Neural cell (in vitro differentiated cells): ENCODE results near the gene TULP1. TPM values are rescaled to one million over a fixed set of nuclear protein-coding genes. Genes with fewer than 3 reads are reported as not detected.

Experiments
- H2AFZ ChIP-seq: fragments of 200-600, 300-800 bp; sonication (generic), shearing (Covaris generic); 2 replicates; pipeline ENCODE4 v1.6.0; 2014; ENCODE audit warnings: low read depth, mild to moderate bottlenecking, antibody characterized with exemption, low read length, moderate library complexity
- H3F3A ChIP-seq: fragments of 200-600 bp; shearing (Covaris generic); 2 replicates; pipeline ENCODE4 v1.6.1; 2016; ENCODE audit warnings: mild to moderate bottlenecking, moderate library complexity, mixed read lengths, antibody characterized with exemption, low read length; ENCODE audit not compliant: insufficient read depth, poor library complexity, severe bottlenecking
- H3K27ac ChIP-seq: fragments of 200-600, 300-800 bp; sonication (generic), shearing (Covaris generic); 2 replicates; pipeline ENCODE4 v1.5.1; 2014; ENCODE audit warnings: mild to moderate bottlenecking, low read length, moderate library complexity
- H3K27me3 ChIP-seq: fragments of 300-800, 200-600 bp; sonication (generic), shearing (Covaris generic); 2 replicates; pipeline ENCODE4 v1.6.0; 2014; ENCODE audit warnings: mild to moderate bottlenecking, low read depth, low read length, moderate library complexity; ENCODE audit not compliant: insufficient read depth
- H3K36me3 ChIP-seq: fragments of 300-800, 200-600 bp; sonication (generic), shearing (Covaris generic); 2 replicates; pipeline ENCODE4 v1.5.1; 2014; ENCODE audit warnings: mild to moderate bottlenecking, antibody characterized with exemption, low read length, moderate library complexity; ENCODE audit not compliant: insufficient read depth
- H3K4me2 ChIP-seq: fragments of 300-800, 200-600 bp; sonication (generic), shearing (Covaris generic); 2 replicates; pipeline ENCODE4 v1.6.0; 2014; ENCODE audit warnings: mild to moderate bottlenecking, low read length
- H3K4me3 ChIP-seq: fragments of 300-800, 200-600 bp; sonication (generic), shearing (Covaris generic); 2 replicates; pipeline ENCODE4 v1.5.1; 2014; ENCODE audit warnings: mild to moderate bottlenecking, low read length, moderate library complexity
- H3K79me2 ChIP-seq: fragments of 200-600 bp; shearing (Covaris generic); replicated peaks from 2 replicates; pipeline ENCODE4 v1.6.0; 2014; ENCODE audit warnings: mild to moderate bottlenecking, low read length, moderate library complexity; ENCODE audit not compliant: insufficient read depth
- H3K9ac ChIP-seq: fragments of 300-800, 200-600 bp; sonication (generic), shearing (Covaris generic); 2 replicates; pipeline ENCODE4 v1.6.1; 2016; ENCODE audit warnings: mild to moderate bottlenecking, low read length, mixed read lengths
- H3K9me2 ChIP-seq: fragments of 200-600 bp; shearing (Covaris generic); 2 replicates; pipeline ENCODE4 v1.6.1; 2016; ENCODE audit warnings: mild to moderate bottlenecking, low read length, mixed read lengths; ENCODE audit not compliant: insufficient read depth
- H3K9me3 ChIP-seq: fragments of 200-600, 300-800 bp; sonication (generic), shearing (Covaris generic); 2 replicates; pipeline ENCODE4 v1.6.1; 2016; ENCODE audit warnings: mild to moderate bottlenecking, mixed run types, low read length, moderate library complexity, mixed read lengths
- H4K20me1 ChIP-seq: fragments of 200-600 bp; shearing (Covaris generic); 2 replicates; pipeline ENCODE4 v1.6.1; 2016; ENCODE audit warnings: mild to moderate bottlenecking, mixed run types; ENCODE audit not compliant: insufficient read depth
- EP300 ChIP-seq: fragments of 450-650 bp; conservative IDR thresholded peaks from 2 replicates; pipeline ENCODE4 v1.6.1; 2014; ENCODE audit warnings: antibody characterized with exemption, mild to moderate bottlenecking, moderate library complexity; ENCODE audit not compliant: poor library complexity, severe bottlenecking
- EZH2 ChIP-seq: fragments of 200-600, 300-800 bp; shearing (Covaris generic), sonication (generic); IDR thresholded peaks from 2 replicates; pipeline ENCODE4 v1.6.1; 2014; ENCODE audit warnings: antibody characterized with exemption, low read length, borderline replicate concordance, mild to moderate bottlenecking; ENCODE audit not compliant: insufficient read depth, poor library complexity, severe bottlenecking
- MXI1 ChIP-seq: fragments of 450-650 bp; conservative IDR thresholded peaks from 2 replicates; pipeline ENCODE4 v1.6.1; 2014; ENCODE audit warnings: antibody characterized with exemption, mild to moderate bottlenecking; ENCODE audit not compliant: poor library complexity, severe bottlenecking
- POLR2AphosphoS5 ChIP-seq: IDR thresholded peaks from 2 replicates; pipeline ENCODE4 v1.6.1; 2012
- RAD21 ChIP-seq: fragments of 450-650 bp; conservative IDR thresholded peaks from 2 replicates; pipeline ENCODE4 v1.6.1; 2014; ENCODE audit warnings: antibody characterized with exemption, mild to moderate bottlenecking, moderate library complexity
- SMC3 ChIP-seq: fragments of 450-650 bp; conservative IDR thresholded peaks from 2 replicates; pipeline ENCODE4 v1.6.1; 2014; ENCODE audit warnings: antibody characterized with exemption, mild to moderate bottlenecking, moderate library complexity; ENCODE audit not compliant: poor library complexity
- TAF1 ChIP-seq: IDR thresholded peaks from 2 replicates; pipeline ENCODE4 v1.6.1; 2012; ENCODE audit warnings: low read depth
- polyA plus RNA-seq: library from polyadenylated mRNA; depleted of rRNA; stranded (reverse); fragments of >200 nt; gene quantifications from 2 replicates; pipeline ENCODE4 v1.2.3, GENCODE V29; 2014
- TF ChIP-seq, protein P1 (sequence below): fragments of 450-650 bp; IDR thresholded peaks from 2 replicates; pipeline ENCODE4 v1.5.1; 2014; ENCODE audit warnings: antibody characterized with exemption, mild to moderate bottlenecking, moderate library complexity; ENCODE audit not compliant: poor library complexity, severe bottlenecking
- TF ChIP-seq, protein P2 (sequence below): IDR thresholded peaks from 2 replicates; pipeline ENCODE4 v1.6.1; 2012; ENCODE audit warnings: borderline replicate concordance

The TULP1 gene
- polyA plus RNA-seq, 1 donor from 2014 or later: not detected

DNA sequence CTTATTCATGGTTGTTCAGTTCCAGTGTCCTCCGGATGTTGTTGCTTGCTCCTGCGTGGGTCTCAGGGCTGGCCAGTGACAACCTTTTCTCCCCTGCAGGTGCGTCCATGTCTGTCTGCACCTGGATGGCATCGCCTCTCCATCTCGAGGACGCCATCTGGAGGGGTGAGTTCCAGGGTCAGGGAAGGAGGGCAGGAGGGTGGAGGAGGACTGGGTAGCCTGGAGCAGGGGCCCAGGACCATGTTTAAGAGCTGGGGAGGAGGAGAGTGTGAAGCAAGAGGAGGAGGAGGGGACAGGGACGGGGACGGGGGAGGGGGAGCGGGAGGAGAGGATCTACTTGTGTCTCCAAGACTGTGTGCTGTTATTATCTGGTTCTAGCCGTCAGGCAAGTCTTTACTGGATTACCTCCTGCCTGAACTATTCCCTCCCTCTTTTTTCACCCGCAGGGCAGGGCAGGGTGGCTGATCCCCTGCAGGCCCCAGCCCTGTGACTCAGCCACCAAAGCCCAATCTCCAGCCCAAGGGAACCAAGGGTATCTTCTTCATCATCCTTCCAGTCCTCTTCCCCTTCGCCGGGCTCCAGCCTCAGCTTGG is 32.2 kb upstream of the TULP1 start:
- Histone ChIP-seq H3K4me2 (no peak overlapping the region), H3K27ac (no peak overlapping the region), H3K36me3 (no peaks in the 10 kb centered on the region), H3K4me3 (no peak overlapping the region), H4K20me1 (no peaks in the 10 kb centered on the region), H3K9me2 (no peaks in the 10 kb centered on the region), H2AFZ (no peak overlapping the region), H3K27me3 (no peaks in the 10 kb centered on the region), H3F3A (no peaks in the 10 kb centered on the region), H3K79me2 (no peaks in the 10 kb centered on the region), H3K9me3 (no peaks in the 10 kb centered on the region), H3K9ac (no peak overlapping the region)
- TF ChIP-seq TAF1 (no peak), RAD21 (no peak), EP300 (no peak), POLR2AphosphoS5 (no peak), SMC3 (no peak), MXI1 (no peak), EZH2 (no peak)
- TF ChIP-seq, protein P1, sequence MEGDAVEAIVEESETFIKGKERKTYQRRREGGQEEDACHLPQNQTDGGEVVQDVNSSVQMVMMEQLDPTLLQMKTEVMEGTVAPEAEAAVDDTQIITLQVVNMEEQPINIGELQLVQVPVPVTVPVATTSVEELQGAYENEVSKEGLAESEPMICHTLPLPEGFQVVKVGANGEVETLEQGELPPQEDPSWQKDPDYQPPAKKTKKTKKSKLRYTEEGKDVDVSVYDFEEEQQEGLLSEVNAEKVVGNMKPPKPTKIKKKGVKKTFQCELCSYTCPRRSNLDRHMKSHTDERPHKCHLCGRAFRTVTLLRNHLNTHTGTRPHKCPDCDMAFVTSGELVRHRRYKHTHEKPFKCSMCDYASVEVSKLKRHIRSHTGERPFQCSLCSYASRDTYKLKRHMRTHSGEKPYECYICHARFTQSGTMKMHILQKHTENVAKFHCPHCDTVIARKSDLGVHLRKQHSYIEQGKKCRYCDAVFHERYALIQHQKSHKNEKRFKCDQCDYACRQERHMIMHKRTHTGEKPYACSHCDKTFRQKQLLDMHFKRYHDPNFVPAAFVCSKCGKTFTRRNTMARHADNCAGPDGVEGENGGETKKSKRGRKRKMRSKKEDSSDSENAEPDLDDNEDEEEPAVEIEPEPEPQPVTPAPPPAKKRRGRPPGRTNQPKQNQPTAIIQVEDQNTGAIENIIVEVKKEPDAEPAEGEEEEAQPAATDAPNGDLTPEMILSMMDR: no peak
- TF ChIP-seq, protein P2, sequence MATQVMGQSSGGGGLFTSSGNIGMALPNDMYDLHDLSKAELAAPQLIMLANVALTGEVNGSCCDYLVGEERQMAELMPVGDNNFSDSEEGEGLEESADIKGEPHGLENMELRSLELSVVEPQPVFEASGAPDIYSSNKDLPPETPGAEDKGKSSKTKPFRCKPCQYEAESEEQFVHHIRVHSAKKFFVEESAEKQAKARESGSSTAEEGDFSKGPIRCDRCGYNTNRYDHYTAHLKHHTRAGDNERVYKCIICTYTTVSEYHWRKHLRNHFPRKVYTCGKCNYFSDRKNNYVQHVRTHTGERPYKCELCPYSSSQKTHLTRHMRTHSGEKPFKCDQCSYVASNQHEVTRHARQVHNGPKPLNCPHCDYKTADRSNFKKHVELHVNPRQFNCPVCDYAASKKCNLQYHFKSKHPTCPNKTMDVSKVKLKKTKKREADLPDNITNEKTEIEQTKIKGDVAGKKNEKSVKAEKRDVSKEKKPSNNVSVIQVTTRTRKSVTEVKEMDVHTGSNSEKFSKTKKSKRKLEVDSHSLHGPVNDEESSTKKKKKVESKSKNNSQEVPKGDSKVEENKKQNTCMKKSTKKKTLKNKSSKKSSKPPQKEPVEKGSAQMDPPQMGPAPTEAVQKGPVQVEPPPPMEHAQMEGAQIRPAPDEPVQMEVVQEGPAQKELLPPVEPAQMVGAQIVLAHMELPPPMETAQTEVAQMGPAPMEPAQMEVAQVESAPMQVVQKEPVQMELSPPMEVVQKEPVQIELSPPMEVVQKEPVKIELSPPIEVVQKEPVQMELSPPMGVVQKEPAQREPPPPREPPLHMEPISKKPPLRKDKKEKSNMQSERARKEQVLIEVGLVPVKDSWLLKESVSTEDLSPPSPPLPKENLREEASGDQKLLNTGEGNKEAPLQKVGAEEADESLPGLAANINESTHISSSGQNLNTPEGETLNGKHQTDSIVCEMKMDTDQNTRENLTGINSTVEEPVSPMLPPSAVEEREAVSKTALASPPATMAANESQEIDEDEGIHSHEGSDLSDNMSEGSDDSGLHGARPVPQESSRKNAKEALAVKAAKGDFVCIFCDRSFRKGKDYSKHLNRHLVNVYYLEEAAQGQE: no peak

DNA sequence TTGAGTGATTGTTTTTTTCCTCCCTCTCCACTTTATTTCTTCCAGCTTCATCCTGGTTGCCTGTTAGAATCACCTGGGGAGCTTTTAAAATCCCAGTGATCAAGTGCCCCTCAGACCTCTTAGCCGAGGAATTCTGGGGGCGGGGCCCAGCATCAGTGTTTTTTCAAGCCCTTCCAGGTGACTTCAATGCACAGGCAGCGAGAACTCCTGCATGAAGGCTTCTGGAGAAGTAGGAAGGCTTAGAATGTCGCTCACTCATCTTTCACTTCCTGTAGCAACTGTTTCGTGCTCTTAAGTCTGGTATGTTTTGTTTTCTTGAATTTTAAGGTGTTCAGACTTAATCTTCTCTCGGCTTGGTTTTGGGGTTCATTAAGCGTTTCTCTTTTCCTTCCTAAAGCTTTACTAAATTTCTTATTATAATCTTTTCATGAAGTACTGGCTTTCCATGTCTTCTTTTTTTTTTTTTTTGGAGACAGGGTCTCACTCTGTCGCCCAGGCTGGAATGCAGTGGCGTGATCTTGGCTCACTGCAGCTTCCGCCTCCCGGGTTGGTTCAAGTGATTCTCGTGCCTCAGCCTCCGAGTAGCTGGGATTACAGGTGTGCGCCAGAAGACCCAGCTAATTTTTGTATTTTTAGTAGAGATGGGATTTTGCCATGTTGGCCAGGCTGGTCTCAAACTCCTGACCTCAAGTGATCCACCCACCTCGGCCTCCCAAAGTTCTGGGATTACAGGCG is 30.9 kb upstream of the TULP1 start:
- Histone ChIP-seq H3K27me3 (no peaks in the 10 kb centered on the region), H3K4me3 (no peak overlapping the region), H3K36me3 (no peaks in the 10 kb centered on the region), H3F3A (no peaks in the 10 kb centered on the region), H3K9ac (no peak overlapping the region), H3K9me2 (no peaks in the 10 kb centered on the region), H3K79me2 (no peaks in the 10 kb centered on the region), H4K20me1 (no peaks in the 10 kb centered on the region), H3K9me3 (no peaks in the 10 kb centered on the region), H2AFZ (no peak overlapping the region), H3K27ac (no peak overlapping the region), H3K4me2 (no peak overlapping the region)
- TF ChIP-seq RAD21 (no peak), TAF1 (no peak), POLR2AphosphoS5 (no peak), EP300 (no peak)
- TF ChIP-seq, protein P2: no peak
- TF ChIP-seq, protein P1: no peak
